ENCODE data around the gene OCA2.

Gene OCA2

DNA sequence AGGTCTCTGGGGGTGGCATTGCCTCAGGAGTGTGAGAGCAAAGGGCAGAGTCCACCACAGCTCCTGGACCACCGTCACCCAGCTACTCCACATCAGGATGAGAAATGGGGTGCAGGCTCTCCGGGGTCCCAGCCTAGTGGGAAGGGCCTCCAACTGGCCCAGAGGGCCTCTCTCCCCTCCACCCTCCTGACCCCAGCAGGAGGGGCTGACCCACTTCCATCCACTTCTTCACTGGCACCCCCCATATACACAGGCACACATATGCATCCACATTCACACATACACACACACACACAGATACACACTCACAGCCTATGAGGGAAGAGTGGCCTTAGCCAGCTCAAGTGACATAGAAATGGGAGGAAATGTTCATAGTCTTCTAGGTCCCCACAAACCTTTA lies 286.0 kb downstream of the OCA2 start:
- no peak overlapping the region for H3K27ac ChIP-seq (replicated peaks)
- H3K4me3 ChIP-seq (replicated peaks; ENCODE audit: insufficient read depth, low read length) = no peak overlapping the region
- no peak for DNase-seq (ENCODE audit: low read depth in 1 of 2, low spot score in 1 of 2)
- TF ChIP-seq CTCF (IDR thresholded peaks at IDR 0.05; ENCODE audit: insufficient read depth, low read length) = no peak
- no peak for TF ChIP-seq GABPA (IDR thresholded peaks at IDR 0.05; ENCODE audit: low read depth)
- TF ChIP-seq, protein P1, sequence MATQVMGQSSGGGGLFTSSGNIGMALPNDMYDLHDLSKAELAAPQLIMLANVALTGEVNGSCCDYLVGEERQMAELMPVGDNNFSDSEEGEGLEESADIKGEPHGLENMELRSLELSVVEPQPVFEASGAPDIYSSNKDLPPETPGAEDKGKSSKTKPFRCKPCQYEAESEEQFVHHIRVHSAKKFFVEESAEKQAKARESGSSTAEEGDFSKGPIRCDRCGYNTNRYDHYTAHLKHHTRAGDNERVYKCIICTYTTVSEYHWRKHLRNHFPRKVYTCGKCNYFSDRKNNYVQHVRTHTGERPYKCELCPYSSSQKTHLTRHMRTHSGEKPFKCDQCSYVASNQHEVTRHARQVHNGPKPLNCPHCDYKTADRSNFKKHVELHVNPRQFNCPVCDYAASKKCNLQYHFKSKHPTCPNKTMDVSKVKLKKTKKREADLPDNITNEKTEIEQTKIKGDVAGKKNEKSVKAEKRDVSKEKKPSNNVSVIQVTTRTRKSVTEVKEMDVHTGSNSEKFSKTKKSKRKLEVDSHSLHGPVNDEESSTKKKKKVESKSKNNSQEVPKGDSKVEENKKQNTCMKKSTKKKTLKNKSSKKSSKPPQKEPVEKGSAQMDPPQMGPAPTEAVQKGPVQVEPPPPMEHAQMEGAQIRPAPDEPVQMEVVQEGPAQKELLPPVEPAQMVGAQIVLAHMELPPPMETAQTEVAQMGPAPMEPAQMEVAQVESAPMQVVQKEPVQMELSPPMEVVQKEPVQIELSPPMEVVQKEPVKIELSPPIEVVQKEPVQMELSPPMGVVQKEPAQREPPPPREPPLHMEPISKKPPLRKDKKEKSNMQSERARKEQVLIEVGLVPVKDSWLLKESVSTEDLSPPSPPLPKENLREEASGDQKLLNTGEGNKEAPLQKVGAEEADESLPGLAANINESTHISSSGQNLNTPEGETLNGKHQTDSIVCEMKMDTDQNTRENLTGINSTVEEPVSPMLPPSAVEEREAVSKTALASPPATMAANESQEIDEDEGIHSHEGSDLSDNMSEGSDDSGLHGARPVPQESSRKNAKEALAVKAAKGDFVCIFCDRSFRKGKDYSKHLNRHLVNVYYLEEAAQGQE (IDR thresholded peaks at IDR 0.05; ENCODE audit: insufficient replicate concordance, low read depth) = no peak
- no peak for TF ChIP-seq SPI1 (IDR thresholded peaks at IDR 0.05; ENCODE audit: borderline replicate concordance, low read depth)
- no peak for TF ChIP-seq POLR2AphosphoS5 (IDR thresholded peaks at IDR 0.05; ENCODE audit: low read depth)
- H3K27me3 ChIP-seq (ENCODE audit: insufficient read depth, poor library complexity, severe bottlenecking) = no peaks in the 10 kb centered on the region

DNA sequence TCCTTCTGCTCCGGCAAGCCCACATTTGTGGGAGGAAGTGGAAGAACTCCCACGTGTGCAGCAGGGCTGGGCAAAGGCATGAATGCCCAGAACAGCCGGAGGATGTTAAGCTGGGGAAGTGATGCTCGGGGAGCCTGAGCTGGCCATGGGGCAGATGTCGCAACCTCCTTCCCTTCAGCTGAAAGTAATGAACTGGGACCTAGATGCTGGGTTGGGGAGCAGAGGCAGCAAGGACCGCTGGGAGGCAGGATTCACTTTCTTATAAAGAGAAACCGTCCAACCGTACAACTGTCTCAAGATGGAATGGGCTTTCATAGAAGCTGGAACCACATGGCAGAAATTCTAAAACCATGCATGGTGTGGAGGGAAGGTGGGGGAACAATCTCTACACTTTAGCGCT lies 290.9 kb downstream of the OCA2 start:
- Histone ChIP-seq H3K27me3 (ENCODE audit: insufficient read depth, poor library complexity, severe bottlenecking) (no peaks in the 10 kb centered on the region), H3K4me3 (replicated peaks; ENCODE audit: insufficient read depth, low read length) (no peak overlapping the region), H3K27ac (replicated peaks) (no peak overlapping the region)
- TF ChIP-seq CTCF (IDR thresholded peaks at IDR 0.05; ENCODE audit: insufficient read depth, low read length) (no peak), POLR2AphosphoS5 (IDR thresholded peaks at IDR 0.05; ENCODE audit: low read depth) (no peak), GABPA (IDR thresholded peaks at IDR 0.05; ENCODE audit: low read depth) (no peak), SPI1 (IDR thresholded peaks at IDR 0.05; ENCODE audit: borderline replicate concordance, low read depth) (peak; percentile 10; the same call in 1 of the 2 replicates)
- TF ChIP-seq, protein P1 (IDR thresholded peaks at IDR 0.05; ENCODE audit: insufficient replicate concordance, low read depth) = no peak
- no peak for DNase-seq (ENCODE audit: low read depth in 1 of 2, low spot score in 1 of 2)

DNA sequence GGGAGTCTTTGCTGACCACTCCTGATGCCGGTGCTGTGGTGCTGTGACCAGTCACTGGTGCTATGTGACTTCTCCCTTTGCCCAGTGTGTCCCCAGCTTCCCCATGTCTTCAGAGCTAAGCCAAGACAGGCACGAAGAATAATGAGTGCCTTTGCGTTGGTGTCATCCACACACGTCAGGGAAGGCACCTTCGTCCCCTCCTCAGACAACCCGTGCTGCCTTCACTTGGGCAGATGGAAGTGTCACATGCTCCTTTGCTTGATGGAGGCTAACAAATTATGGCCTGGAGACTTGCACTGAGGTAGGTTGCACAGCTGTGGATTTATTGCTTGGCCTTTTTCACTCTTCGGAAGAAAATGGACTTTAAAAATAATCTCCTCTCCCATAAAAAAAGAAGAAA lies 291.8 kb downstream of the OCA2 start:
- H3K27me3 ChIP-seq (ENCODE audit: insufficient read depth, poor library complexity, severe bottlenecking) = peaks cover under 1% of the 10 kb centered on the region
- no peak overlapping the region for H3K4me3 ChIP-seq (replicated peaks; ENCODE audit: insufficient read depth, low read length)
- H3K27ac ChIP-seq (replicated peaks) = no peak overlapping the region
- DNase-seq (ENCODE audit: low read depth in 1 of 2, low spot score in 1 of 2) = no peak
- TF ChIP-seq CTCF (IDR thresholded peaks at IDR 0.05; ENCODE audit: insufficient read depth, low read length) (no peak), GABPA (IDR thresholded peaks at IDR 0.05; ENCODE audit: low read depth) (no peak), POLR2AphosphoS5 (IDR thresholded peaks at IDR 0.05; ENCODE audit: low read depth) (no peak), SPI1 (IDR thresholded peaks at IDR 0.05; ENCODE audit: borderline replicate concordance, low read depth) (no peak)
- TF ChIP-seq, protein P1 (IDR thresholded peaks at IDR 0.05; ENCODE audit: insufficient replicate concordance, low read depth) = no peak

Data from HL-60 (cell line).